B cell (primary cell): ENCODE measurements around the gene COL16A1. TPM values are rescaled to one million over a fixed set of nuclear protein-coding genes. Genes with fewer than 3 reads are reported as not detected.

ENCODE experiments used
- ATAC-seq: fragments of 200-7000 bp; cut with Tn5 transposase; one replicate; pipeline ENCODE4 v1.10.0; 2021; ENCODE audit warnings: low read depth, mild to moderate bottlenecking, moderate number of reproducible peaks, moderate library complexity
- CTCF ChIA-PET: fragments of 350-600 bp; sonication (Branson Sonifier 250); formaldehyde crosslinking; loops from one replicate; lab custom pipeline; 2021; ENCODE audit warnings: antibody characterized with exemption, inconsistent platforms; lab: Charles Lee
- POLR2A ChIA-PET: fragments of 350-600 bp; sonication (Branson Sonifier 250); formaldehyde crosslinking; loops from one replicate; lab custom pipeline; 2021; ENCODE audit warnings: antibody characterized with exemption; lab: Charles Lee
- DNase-seq: peaks from one replicate; pipeline ENCODE4 v3.0.0; 2013
- H2AFZ ChIP-seq: 2 replicates; pipeline ENCODE4 v1.6.1; 2012; ENCODE audit warnings: mild to moderate bottlenecking, low read depth, low read length; ENCODE audit not compliant: insufficient read depth, poor library complexity, severe bottlenecking
- H3K27ac ChIP-seq, 2 donors: 1 replicate in 1 of 2; 2 replicates in 1 of 2; pipeline ENCODE4 v1.5.1; 2012 to 2013; ENCODE audit warnings: low read length in 2 of 2, mild to moderate bottlenecking in 2 of 2, moderate library complexity in 1 of 2
- H3K27me3 ChIP-seq, 4 experiments: fragments of 200-600 bp in 1 of 4; sonication (generic) in 1 of 4; replicated peaks in 1 of 4; 1 replicate in 2 of 4; 2 replicates in 2 of 4; pipeline versions ENCODE4 v1.6.1 to v1.7.0; 2013 to 2016; ENCODE audit warnings: low read length in 3 of 4, mild to moderate bottlenecking in 2 of 4, mixed read lengths in 1 of 4, moderate library complexity in 1 of 4; ENCODE audit not compliant: insufficient read depth in 4 of 4, control insufficient read depth in 3 of 4; ENCODE audit errors: control extremely low read depth in 1 of 4
- H3K36me3 ChIP-seq, 2 experiments: replicated peaks in 1 of 2; 1 replicate in 1 of 2; 2 replicates in 1 of 2; pipeline versions ENCODE4 v1.6.1 to v1.7.1; 2013; ENCODE audit warnings: low read length in 1 of 2; ENCODE audit not compliant: insufficient read depth in 2 of 2, control insufficient read depth in 1 of 2; ENCODE audit errors: control extremely low read depth in 1 of 2, extremely low read depth in 1 of 2
- H3K4me1 ChIP-seq, 2 donors: fragments of 200-600 bp in 1 of 2; sonication (generic) in 1 of 2; 1 replicate in 1 of 2; 2 replicates in 1 of 2; pipeline versions ENCODE4 v1.5.1 to v1.6.1; 2013 to 2017; ENCODE audit warnings: low read length in 2 of 2; ENCODE audit not compliant: control insufficient read depth in 2 of 2, insufficient read depth in 2 of 2
- H3K4me2 ChIP-seq: replicated peaks from 2 replicates; pipeline ENCODE3; 2012; ENCODE audit warnings: mild to moderate bottlenecking, low read depth, low read length; ENCODE audit not compliant: poor library complexity, severe bottlenecking
- H3K4me3 ChIP-seq, 5 experiments: fragments of 200-600 bp in 1 of 5; sonication (generic) in 1 of 5; 1 replicate in 3 of 5; 2 replicates in 2 of 5; pipeline versions ENCODE4 v1.5.1 to v1.7.0; 2011 to 2016; ENCODE audit warnings: low read length in 4 of 5, mild to moderate bottlenecking in 4 of 5, low read depth in 2 of 5, control low read depth in 1 of 5, moderate library complexity in 1 of 5; ENCODE audit not compliant: insufficient read depth in 1 of 5; ENCODE audit errors: control extremely low read depth in 1 of 5, extremely low read depth in 1 of 5
- H3K79me2 ChIP-seq: fragments of 200-600 bp; sonication (generic); one replicate; pipeline ENCODE4 v1.6.0; 2016; ENCODE audit warnings: low read length; ENCODE audit not compliant: control insufficient read depth, insufficient read depth
- H3K9ac ChIP-seq: fragments of 200-600 bp; sonication (generic); 2 replicates; pipeline ENCODE4 v1.6.1; 2017; ENCODE audit warnings: mild to moderate bottlenecking, low read length, moderate library complexity
- H3K9me3 ChIP-seq, 3 donors: one replicate each; pipeline versions ENCODE4 v1.6.1 to v1.7.1; 2013; ENCODE audit warnings: low read length in 2 of 3; ENCODE audit not compliant: control insufficient read depth in 2 of 3, insufficient read depth in 1 of 3; ENCODE audit errors: control extremely low read depth in 1 of 3
- H4K20me1 ChIP-seq: 2 replicates; pipeline ENCODE4 v1.6.0; 2012; ENCODE audit warnings: mild to moderate bottlenecking, low read length; ENCODE audit not compliant: insufficient read depth, control insufficient read depth, poor library complexity, severe bottlenecking
- H3K27ac Mint-ChIP-seq: one replicate; pipeline ENCODE4 v1.8.0; 2021; ENCODE audit warnings: mixed read lengths
- H3K27me3 Mint-ChIP-seq: one replicate; pipeline ENCODE4 v1.8.0; 2021; ENCODE audit warnings: mixed read lengths
- H3K4me1 Mint-ChIP-seq: one replicate; pipeline ENCODE4 v1.8.0; 2021; ENCODE audit warnings: mixed read lengths
- H3K4me3 Mint-ChIP-seq: one replicate; pipeline ENCODE4 v1.8.0; 2021; ENCODE audit warnings: mixed read lengths
- H3K9me3 Mint-ChIP-seq: one replicate; pipeline ENCODE4 v1.8.0; 2022; ENCODE audit warnings: mixed read lengths; ENCODE audit not compliant: insufficient read depth
- CTCF ChIP-seq: fragments of 200-600 bp; IDR thresholded peaks from one replicate; pipeline ENCODE4 v1.8.0; 2022; ENCODE audit warnings: antibody characterized with exemption, mild to moderate bottlenecking
- EZH2 ChIP-seq: IDR thresholded peaks from 2 replicates; pipeline ENCODE4 v1.6.1; 2012; ENCODE audit warnings: borderline replicate concordance, low read depth, mild to moderate bottlenecking, moderate library complexity, low read length; ENCODE audit not compliant: insufficient read depth, poor library complexity, severe bottlenecking
- WGBS: methylation state at CpG from one replicate; pipeline ENCODE4 v1.1.5; 2013; ENCODE audit warnings: missing lambda C conversion rate; ENCODE audit not compliant: insufficient coverage; 5-methylcytosine and 5-hydroxymethylcytosine counted together
- intact Hi-C: fragments of 100-400 bp; cut with micrococcal nuclease; formaldehyde crosslinking; loops from one replicate; pipeline ENCODE4 v1.10.0; 2022
- polyA plus RNA-seq: library from polyadenylated mRNA; depleted of rRNA; stranded (reverse); fragments of >200 nt; gene quantifications from 2 replicates; pipeline ENCODE4 v1.2.3, GENCODE V29; 2012
- total RNA-seq, 2 donors: library from RNA; stranded (reverse); fragments of 120-200 nt in 1 of 2; gene quantifications; 1 replicate in 1 of 2; 2 replicates in 1 of 2; pipeline versions ENCODE4 v1.2.3 to v1.2.4, GENCODE V29; 2013 to 2022

Gene COL16A1
- total and polyA plus RNA-seq, 2 donors (not counting 1 experiment from before 2014, with no cell fraction given): 0.07 TPM; not detected in 1

GRCh38 chr1:31657972-31658510, 45.8 kb downstream of the COL16A1 start:
- Histone ChIP-seq H3K4me3 (no peak overlapping the region), H3K79me2 (no peaks in the 10 kb centered on the region), H3K36me3 (no peaks in the 10 kb centered on the region), H3K27ac (no peak overlapping the region), H3K9me3 (no peaks in the 10 kb centered on the region), H3K4me2 (no peak overlapping the region), H4K20me1 (no peaks in the 10 kb centered on the region), H3K9ac (no peak overlapping the region), H3K27me3 (peaks cover 0 to 8% (median 0%) of the 10 kb centered on the region in 4 experiments), H3K4me1 (no peaks in the 10 kb centered on the region), H2AFZ (no peak overlapping the region)
- ATAC-seq: no peak
- Mint-ChIP-seq H3K4me3 (no peak overlapping the region), H3K4me1 (no peaks in the 10 kb centered on the region), H3K9me3 (no peaks in the 10 kb centered on the region), H3K27ac (no peak overlapping the region), H3K27me3 (peaks cover 21% of the 10 kb centered on the region)
- no peak for DNase-seq
- WGBS: 65% methylated on average over 9 of the region's 12 CpGs
- ChIA-PET POLR2A (no interaction called here), CTCF (interaction anchor here (10.8 kb wide), 1 partner anchor 132 kb away, joined by 184 read pairs; no protein-coding TSS in a partner anchor)
- TF ChIP-seq EZH2 (no peak), CTCF (no peak)
- intact Hi-C loops: no loop called here

- TF ChIP-seq EZH2 (no peak), CTCF (no peak)
- Histone ChIP-seq H2AFZ (no peak overlapping the region), H4K20me1 (no peaks in the 10 kb centered on the region), H3K9ac (no peak overlapping the region), H3K27ac (no peak overlapping the region), H3K4me3 (no peak overlapping the region), H3K36me3 (no peaks in the 10 kb centered on the region), H3K9me3 (no peaks in the 10 kb centered on the region), H3K27me3 (peaks cover 0 to 8% (median 0%) of the 10 kb centered on the region in 4 experiments), H3K79me2 (no peaks in the 10 kb centered on the region), H3K4me2 (no peak overlapping the region), H3K4me1 (no peaks in the 10 kb centered on the region)
- Mint-ChIP-seq H3K9me3 (no peaks in the 10 kb centered on the region), H3K27ac (no peak overlapping the region), H3K4me3 (no peak overlapping the region), H3K27me3 (peaks cover 20% of the 10 kb centered on the region), H3K4me1 (no peaks in the 10 kb centered on the region)
- intact Hi-C loops: no loop called here
- DNase-seq (no peak), ATAC-seq (no peak)
- ChIA-PET CTCF (interaction anchor here (1.1 kb wide), 1 partner anchor 131 kb away, joined by 3 read pairs; no protein-coding TSS in a partner anchor), POLR2A (no interaction called here)
- 90% methylated on average over 14 of the region's 14 CpGs for WGBS
These were observed 46.6 kb downstream of the COL16A1 start for GRCh38 chr1:31657020-31657804.
